CD4-positive, alpha-beta T cell treated with Interleukin-2 at 100 ng/mL for 4 hours (primary cell): ENCODE data around the gene RNF125.
"Not testable (repeated sequence)": the region's sequence is repeated elsewhere in the genome, so short reads cannot be mapped to it uniquely, and the experiment has no call there.

Experiments
- DNase-seq: peaks from one replicate; pipeline ENCODE4 v3.0.0-alpha.2; 2020; ENCODE audit warnings: low spot score

Gene RNF125

DNA sequence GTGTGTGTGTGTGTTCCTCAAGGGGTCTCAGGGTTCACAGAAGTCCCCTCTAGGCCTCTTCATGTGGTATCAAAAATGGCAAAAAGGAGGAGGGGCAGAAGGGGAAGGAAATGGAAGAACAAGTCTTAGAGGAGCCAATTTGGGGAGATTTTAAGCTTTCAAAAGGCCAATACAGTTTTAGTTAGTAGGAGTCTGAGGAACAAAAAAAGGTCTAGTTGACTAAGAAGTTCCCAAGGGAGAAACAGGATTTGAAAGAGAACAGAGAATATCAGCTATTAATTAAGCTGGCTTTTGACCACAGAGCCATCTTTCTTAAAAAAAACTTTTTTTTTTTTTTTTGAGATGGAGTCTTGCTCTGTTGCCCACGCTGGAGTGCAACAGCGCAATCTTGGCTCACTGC is 7.1 kb downstream of the RNF125 start:
- DNase-seq: no peak

GRCh38 chr18:32026491-32027086 is 8.0 kb downstream of the RNF125 start:
- no peak for DNase-seq

- no peak for DNase-seq
Measured at GRCh38 chr18:32029558-32029957, 10.9 kb downstream of the RNF125 start.

DNA sequence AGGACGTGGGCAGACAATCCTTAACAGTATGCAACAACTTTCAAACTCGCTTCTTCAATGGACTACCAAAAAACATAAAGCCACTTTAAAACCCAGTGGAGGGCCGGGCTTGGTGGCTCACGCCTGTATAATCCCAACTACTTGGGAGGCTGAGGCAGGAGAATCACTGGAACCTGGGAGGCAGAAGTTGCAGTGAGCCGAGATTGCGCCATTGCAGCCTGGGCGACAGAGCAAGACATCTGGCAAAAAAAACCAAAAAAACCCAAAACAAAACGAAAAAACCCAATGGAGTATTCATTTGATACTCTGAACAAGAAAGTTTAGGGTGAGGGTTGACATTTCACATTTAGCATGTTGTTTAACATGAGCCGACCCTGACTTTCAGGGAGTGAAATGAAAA is 14.0 kb downstream of the RNF125 start:
- no peak for DNase-seq

DNA sequence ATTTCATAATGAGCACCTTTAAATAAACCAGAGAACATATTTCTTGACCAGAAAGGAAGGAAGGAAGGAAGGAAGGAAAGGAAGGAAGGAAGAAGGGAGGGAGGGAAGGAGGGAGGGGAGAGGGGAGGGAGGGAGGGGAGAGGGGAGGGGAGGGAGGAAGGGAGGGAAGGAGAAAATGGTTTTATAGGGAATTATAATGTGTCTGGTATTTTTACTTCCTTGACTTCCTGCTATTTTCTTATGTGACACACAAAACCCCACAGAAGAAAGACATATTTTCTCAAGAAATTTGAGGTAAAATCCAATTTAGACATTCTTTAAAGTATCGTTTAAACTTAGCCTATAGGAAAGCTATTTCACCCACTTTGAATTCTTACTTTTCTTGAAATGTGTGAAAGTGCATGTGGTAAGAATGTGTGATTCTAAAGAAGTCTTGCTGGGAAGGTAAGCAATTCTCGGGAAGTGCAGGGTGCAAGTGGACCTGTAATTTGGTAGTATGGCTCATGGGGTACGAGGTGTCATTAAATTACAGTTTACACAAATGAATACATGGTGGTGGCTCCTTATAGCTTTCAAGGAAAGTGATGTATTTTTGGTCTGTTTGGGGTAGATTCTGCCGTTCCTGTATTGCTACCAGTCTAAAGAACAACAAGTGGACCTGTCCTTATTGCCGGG is 18.0 kb downstream of the RNF125 start:
- no peak for DNase-seq

DNA sequence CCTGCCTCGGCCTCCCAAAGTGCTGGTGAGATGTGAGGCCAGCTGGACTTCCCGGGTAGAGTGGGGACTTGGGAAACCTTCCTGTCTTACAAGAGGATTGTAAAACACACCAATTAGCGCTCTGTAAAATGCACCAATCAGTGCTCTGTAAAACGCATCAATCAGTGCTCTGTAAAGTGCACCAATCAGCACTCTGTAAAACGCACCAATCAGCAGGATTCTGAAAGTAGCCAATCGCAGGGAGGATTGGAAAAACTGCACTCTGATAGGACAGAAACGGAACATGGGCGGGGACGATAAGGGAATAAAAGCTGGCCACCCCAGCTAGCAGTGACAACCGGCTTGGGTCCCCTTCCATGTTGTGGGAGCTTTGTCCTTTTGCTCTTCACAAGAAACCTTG is 19.0 kb downstream of the RNF125 start:
- DNase-seq: no peak

GRCh38 chr18:32040936-32041335 is 22.3 kb downstream of the RNF125 start:
- peak; percentile 74 for DNase-seq

GRCh38 chr18:32042337-32042736 is 23.7 kb downstream of the RNF125 start:
- no peak for DNase-seq

DNA sequence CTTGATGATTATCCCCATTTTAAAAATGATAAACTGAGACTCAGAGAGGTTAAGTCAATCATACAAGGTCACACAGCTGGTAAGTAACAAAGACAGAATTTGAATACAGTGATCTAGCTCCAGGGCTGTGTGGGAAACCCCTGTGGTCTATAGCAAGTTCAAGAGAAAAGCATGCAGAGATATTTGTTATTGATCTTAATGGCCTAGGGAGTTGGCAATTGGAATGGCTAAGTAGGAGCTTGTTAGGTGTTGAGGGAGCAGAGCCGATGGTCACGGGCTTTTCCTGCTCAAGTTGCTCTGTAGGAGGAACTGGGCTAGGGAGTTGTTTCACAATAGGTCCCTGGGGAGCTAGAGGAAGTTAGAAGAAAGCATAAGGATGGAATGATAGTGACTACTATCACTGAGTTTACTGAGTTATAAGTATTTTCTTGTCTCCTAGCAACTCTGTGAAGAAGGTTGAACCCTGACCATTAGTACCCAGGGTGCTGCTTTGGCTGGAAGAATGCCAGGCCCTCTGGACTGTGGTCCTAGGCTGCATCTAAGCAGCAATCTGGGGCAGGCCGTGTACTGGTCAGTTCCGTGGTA is 30.0 kb downstream of the RNF125 start:
- DNase-seq: peak; percentile 21

- DNase-seq: peak; percentile 72
Measured at GRCh38 chr18:32049393-32050171, 31.0 kb downstream of the RNF125 start.

DNA sequence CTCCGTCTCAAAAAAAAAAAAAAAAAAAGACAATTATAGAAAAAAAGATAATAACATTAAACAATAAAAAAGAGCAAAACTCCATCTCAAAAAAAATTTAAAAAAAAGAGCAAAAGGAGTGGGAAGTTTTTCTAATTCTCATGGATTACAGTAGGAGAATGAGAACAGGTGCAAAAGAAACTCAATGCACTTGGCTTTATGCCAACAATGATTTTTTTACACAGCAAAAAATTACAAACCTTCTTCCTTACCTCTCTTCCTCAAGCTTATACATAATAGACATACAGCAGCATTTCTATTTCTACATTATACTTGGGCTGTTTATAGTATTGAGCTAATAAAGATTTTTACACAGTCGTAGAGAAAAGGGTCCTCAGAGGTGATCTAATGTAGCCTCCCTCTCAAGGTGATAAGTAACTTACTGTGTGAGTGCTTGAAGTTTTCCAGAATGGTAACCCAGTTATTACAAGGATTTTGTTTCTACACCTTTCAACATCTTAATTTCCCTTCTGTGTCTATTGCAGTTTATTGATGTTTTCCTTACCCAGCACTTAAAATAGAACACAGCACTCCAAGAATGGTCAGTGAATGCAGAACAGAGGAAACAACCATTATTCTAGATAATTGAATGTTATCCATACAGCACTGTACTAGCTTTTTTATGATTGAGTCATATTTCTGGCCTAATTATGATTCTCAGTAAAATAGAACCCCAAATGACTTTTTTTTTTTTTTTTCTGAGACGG is 38.2 kb downstream of the RNF125 start:
- DNase-seq: no peak

- DNase-seq: no peak
Measured at GRCh38 chr18:32057624-32058165, 39.1 kb downstream of the RNF125 start.

DNA sequence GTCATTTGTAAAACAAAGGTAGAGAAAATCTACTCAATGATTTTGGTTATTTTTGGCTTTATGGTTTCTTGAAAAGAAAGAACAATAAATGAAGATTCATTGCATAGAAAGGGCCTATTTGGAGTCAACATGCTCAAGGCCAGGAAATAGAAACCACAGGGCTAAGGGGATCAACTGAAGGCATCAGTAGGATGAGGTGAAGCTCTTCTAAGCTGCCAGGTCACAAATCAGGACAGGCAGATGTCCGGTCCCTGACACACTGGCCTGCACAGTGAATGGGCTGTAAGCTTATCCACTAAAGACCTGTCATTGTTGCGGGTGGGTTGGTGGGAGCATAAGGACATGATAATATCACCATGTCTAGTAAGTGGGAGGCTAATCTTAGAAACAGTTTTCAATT is 41.4 kb downstream of the RNF125 start:
- no peak for DNase-seq

DNA sequence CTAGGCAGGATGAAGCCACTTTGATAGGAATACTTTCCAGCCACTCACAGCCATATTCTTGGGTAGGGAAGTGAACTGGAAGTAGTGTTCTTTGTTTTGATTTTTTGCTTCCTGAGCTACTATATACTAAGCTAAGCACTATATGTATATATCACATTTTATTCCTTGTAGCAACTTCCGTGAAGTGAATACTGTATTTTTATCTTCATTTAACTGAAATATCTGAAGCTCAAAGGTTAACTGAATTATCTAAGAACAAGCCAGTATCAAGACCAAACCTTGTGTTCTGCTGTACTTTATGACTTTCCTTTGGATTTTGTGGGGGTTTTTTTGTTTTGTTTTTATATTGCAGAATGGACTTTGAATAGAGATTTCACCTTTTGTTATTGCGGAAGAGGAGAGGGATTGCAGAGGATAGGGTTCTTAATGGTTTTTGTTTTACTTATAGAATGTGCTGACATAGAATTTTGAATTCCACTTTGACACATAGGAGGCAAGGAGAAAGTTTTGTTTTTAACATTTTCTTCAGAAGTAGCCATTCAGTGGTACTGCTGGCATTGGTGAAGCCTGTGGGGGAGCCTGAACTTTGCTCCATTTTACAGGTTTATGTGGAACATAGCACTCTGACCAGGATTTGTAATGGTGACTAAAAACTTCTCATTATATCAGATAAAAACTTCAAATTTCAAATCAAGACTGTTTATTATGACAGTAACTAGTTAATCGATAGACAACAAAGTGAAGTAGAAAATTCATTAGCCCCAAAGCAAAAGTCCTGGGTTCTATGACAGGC is 48.9 kb downstream of the RNF125 start:
- no peak for DNase-seq

- DNase-seq: peak; percentile 61
Measured at GRCh38 chr18:32072321-32072720, 53.7 kb downstream of the RNF125 start.

DNA sequence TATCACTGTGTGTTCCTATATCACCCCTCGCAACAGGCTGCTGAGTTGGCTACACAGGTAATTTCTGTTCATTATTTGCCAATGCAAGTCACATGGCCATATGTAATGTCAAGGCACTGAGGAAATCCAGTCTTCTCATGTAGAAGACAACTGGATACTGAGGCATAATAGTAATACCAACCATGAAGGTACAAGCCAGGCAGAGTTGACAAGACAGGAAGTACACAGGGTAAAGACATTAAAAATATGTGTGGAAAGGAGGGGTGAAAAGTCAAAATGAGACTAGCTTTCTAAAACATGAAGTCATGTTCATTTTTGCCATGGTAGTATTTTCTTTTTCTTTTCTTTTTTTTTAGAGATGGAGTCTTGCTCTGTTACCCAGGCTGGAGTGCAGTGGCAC is 55.6 kb downstream of the RNF125 start:
- DNase-seq: no peak

- no peak for DNase-seq
Measured at GRCh38 chr18:32078845-32079244, 60.2 kb downstream of the RNF125 start.

DNA sequence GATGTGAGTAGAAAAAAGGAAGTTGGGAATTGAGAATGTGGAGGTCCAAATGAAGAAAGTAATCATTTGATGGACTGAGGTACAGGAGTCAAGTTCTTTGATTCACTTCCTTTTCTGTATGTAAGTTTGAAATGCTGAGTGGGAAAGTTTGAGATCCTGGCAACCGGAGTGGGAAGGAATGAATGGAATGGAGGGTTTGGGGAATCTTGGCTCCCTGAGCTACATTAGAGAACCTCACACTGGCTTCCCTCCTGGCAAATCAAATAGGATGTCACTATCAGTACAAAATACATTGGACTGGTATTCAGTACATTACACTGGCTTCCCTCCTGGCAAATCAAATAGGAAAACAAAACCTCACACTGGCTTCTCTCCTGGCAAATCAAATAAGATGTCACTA is 63.3 kb downstream of the RNF125 start:
- DNase-seq: no peak

DNA sequence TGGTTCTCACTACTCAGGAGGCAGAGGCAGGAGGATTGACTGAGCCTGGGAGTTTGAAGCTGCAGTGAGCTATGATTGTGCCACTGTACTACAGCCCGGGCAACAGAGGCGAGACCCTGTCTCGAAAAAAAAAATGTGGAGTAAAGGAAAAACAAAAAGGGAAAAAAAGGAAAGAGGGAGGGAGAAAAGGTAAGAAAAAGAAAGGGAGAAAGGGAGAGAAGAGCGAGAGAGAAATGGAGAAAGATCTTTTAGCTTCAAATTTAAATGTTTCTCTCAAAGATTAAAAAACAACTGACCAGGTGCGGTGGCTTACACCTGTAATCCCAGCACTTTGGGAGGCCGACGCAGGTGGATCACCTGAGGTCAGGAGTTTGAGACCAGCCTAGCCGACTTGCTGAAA is 65.2 kb downstream of the RNF125 start:
- no peak for DNase-seq

DNA sequence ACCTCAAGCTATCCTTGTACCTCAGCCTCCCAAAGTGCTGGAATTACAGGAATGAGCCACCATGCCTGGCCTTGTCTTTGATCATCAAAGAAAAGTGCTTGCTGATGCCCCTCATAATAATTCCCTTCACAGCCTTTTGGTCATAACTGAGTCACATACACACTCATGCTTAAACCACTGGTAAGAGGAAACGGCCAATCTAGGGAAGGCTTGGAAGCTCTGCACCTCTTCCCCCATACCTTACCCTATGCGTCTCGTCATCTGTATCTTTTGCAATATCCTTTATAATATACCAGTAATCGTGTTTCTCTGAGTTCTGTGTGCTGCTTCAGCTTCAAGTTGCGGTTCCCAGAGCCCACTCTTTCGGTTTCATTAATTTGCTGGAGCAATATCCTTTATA is 68.3 kb downstream of the RNF125 start:
- DNase-seq: no peak

DNA sequence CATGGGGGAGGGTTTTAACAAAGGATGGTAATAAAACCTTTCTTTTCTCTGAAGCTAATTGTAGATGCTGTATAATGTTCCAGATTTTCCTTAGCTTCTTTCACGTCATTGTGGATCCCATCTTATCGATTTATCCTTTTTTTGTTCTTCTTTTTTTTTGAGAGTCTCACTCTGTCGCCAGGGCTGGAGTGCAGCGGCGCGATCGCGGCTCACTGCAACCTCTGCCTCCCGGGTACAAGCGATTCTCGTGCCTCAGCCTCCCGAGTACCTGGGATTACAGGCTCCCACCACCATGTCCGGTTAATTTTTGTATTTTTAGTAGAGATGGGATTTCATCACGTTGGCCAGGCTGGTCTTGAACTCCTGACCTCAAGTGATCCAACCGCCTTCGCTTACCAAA is 72.2 kb downstream of the RNF125 start:
- not testable (repeated sequence) for DNase-seq
